Measurements from ENCODE around the gene NCK2. TPM values are rescaled to one million over a fixed set of nuclear protein-coding genes. Genes with fewer than 3 reads are reported as not detected.

NCK2 gene
- total and polyA plus RNA-seq, 2 of the 4 experiments (the other 2 are of a cell fraction): 15.8 to 22.2 TPM

GRCh38 chr2:105792561-105792960, 47.8 kb downstream of the NCK2 start:
- peaks cover 38% of the 10 kb centered on the region for H3K9me1 ChIP-seq (ENCODE audit: insufficient read depth, low read length)
- H4K5ac ChIP-seq (ENCODE audit: low read depth, low read length): no peak overlapping the region
- TF ChIP-seq RFX5 (IDR thresholded peaks at IDR 0.05; ENCODE audit: low read depth, low read length) (no peak), CHD1 (IDR thresholded peaks at IDR 0.05; ENCODE audit: low read depth, low read length) (no peak), NFE2L2 (IDR thresholded peaks at IDR 0.05; ENCODE audit: low read depth, low read length) (no peak)
- H2AFZ ChIP-seq (replicated peaks; ENCODE audit: low read length, poor library complexity): no peak overlapping the region
- dilution Hi-C loops (cut with HindIII; ENCODE audit: low sequenced_read_pairs, unreplicated experiment): no loop called here
- no peak overlapping the region for H4K91ac ChIP-seq (ENCODE audit: insufficient read depth, low read depth, low read length)
- ChIA-PET CTCF (no interaction called here), POLR2A (ENCODE audit: unreplicated experiment) (no interaction called here)
- H4K20me1 ChIP-seq (ENCODE audit: insufficient read depth, low read length): peaks cover 35% of the 10 kb centered on the region
- in situ Hi-C loops (cut with MboI; ENCODE audit: low sequenced_read_pairs): loop anchor here (25.0 kb wide), 1 partner anchor 455 kb away; the partner anchor contains the start of genes C2orf49 and TGFBRAP1
- H3K4me2 ChIP-seq (ENCODE audit: low read depth, low read length): no peak overlapping the region
- H3K79me1 ChIP-seq (ENCODE audit: low read depth in 1 of 2, low read length in 2 of 2): peaks cover 30 to 79% of the 10 kb centered on the region in 2 experiments
- no peaks in the 10 kb centered on the region for H3K9me3 ChIP-seq (ENCODE audit: control insufficient read depth, insufficient read depth, low read length)
- no peak overlapping the region for H3K4ac ChIP-seq (ENCODE audit: low read depth, low read length)
- H3K14ac ChIP-seq (replicated peaks; ENCODE audit: low read depth, low read length): no peak overlapping the region
- 90% methylated on average over 4 of the region's 7 CpGs; no CpG with 5 or more reads in 1 of the 2 experiments for WGBS, 2 experiments (ENCODE audit: extremely low coverage in 2 of 2, insufficient read length in 1 of 2)
- intact Hi-C loops (cut with micrococcal nuclease): no loop called here
- no peak overlapping the region for H3K23ac ChIP-seq (ENCODE audit: low read depth, low read length)
- H3K4me3 ChIP-seq (ENCODE audit: insufficient read depth, low read depth, low read length): no peak overlapping the region
- no peak overlapping the region for H4K8ac ChIP-seq (ENCODE audit: low read depth in 2 of 2, low read length in 2 of 2)
- H3K36me3 ChIP-seq (ENCODE audit: control insufficient read depth, insufficient read depth, low read length): no peaks in the 10 kb centered on the region
- H3K9ac ChIP-seq (ENCODE audit: low read depth, low read length): no peak overlapping the region
- H3K18ac ChIP-seq (ENCODE audit: low read depth, low read length): no peak overlapping the region
- H2BK5ac ChIP-seq (ENCODE audit: low read depth, low read length, poor library complexity, severe bottlenecking): no peak overlapping the region
- H3K4me1 ChIP-seq (ENCODE audit: control insufficient read depth, insufficient read depth, low read length): peaks cover 29% of the 10 kb centered on the region
- no peak overlapping the region for H2BK15ac ChIP-seq (ENCODE audit: low read depth, low read length)
- no peak overlapping the region for H3K27ac ChIP-seq (ENCODE audit: insufficient read depth, low read length)
- H2BK120ac ChIP-seq (ENCODE audit: low read depth, low read length): no peak overlapping the region
- no peak overlapping the region for H2BK20ac ChIP-seq (ENCODE audit: low read depth, low read length)
- H3K27me3 ChIP-seq (ENCODE audit: control insufficient read depth, insufficient read depth, low read length): no peaks in the 10 kb centered on the region
- no peak overlapping the region for H2AK5ac ChIP-seq (ENCODE audit: low read depth, low read length)
- DNase-seq (no peak), ATAC-seq (ENCODE audit: low read depth) (no peak)
- no TSS peak for BruUV-seq (replicated peaks)
- H2AK9ac ChIP-seq (replicated peaks; ENCODE audit: low read depth, low read length, poor library complexity): no peak overlapping the region
- no peak overlapping the region for H3K56ac ChIP-seq (ENCODE audit: extremely low read depth, insufficient read depth, low read length)

All from IMR-90 (cell line).